Astrocyte of the spinal cord (primary cell): ENCODE results near the gene UBE2M.
"Not testable (repeated sequence)": the region's sequence is repeated elsewhere in the genome, so short reads cannot be mapped to it uniquely, and the experiment has no call there.

Experiments
- DNase-seq: peaks from one replicate; pipeline ENCODE4 v3.0.0; 2011; ENCODE audit warnings: low read depth, low spot score
- H3K4me3 ChIP-seq: 2 replicates; pipeline ENCODE4 v1.5.1; 2011; ENCODE audit warnings: low read depth, mild to moderate bottlenecking, low read length, moderate library complexity
- CTCF ChIP-seq: IDR thresholded peaks from 2 replicates; pipeline ENCODE4 v1.5.1; 2012; ENCODE audit warnings: low read depth, mild to moderate bottlenecking, low read length, inconsistent platforms
- in situ Hi-C: cut with HindIII; loops from 2 replicates; pipeline ENCODE4 v1.10.0; 2017; ENCODE audit warnings: low sequenced_read_pairs

The UBE2M gene

GRCh38 chr19:58543826-58544590, 14.4 kb downstream of the UBE2M start, which contains the start of gene TRIM28:
Gene TRIM28, plus strand, starts transcription at chr19:58544064. Its CDS starts 694 bp downstream, at chr19:58544758.
- in situ Hi-C loops: no loop called here
- peak; percentile 99 for DNase-seq
- peak within 1 kb of the TSS; percentile 91 for H3K4me3 ChIP-seq
- no peak for TF ChIP-seq CTCF

GRCh38 chr19:58542641-58543372, 15.6 kb downstream of the UBE2M start:
- DNase-seq, H3K4me3 ChIP-seq, in situ Hi-C loops: not testable (repeated sequence)

- in situ Hi-C loops: not testable (repeated sequence)
Measured at GRCh38 chr19:58539169-58539559, 19.2 kb downstream of the UBE2M start.

GRCh38 chr19:58538257-58539168, 19.9 kb downstream of the UBE2M start:
- no peak for DNase-seq
- TF ChIP-seq CTCF: no peak
- in situ Hi-C loops: no loop called here
- no peak overlapping the region for H3K4me3 ChIP-seq

More at GRCh38 chr19:58539169-58539559, 19.2 kb downstream of the UBE2M start:
- not testable (repeated sequence) for H3K4me3 ChIP-seq, DNase-seq

- no peak for DNase-seq
- in situ Hi-C loops: no loop called here
- no peak overlapping the region for H3K4me3 ChIP-seq
- TF ChIP-seq CTCF: no peak
Measured at GRCh38 chr19:58536852-58537798, 21.3 kb downstream of the UBE2M start.

- DNase-seq: no peak
- no peak for TF ChIP-seq CTCF
- in situ Hi-C loops: no loop called here
- no peak overlapping the region for H3K4me3 ChIP-seq
Measured at GRCh38 chr19:58535857-58536256, 22.6 kb downstream of the UBE2M start.
